MCF 10A (cell line): ENCODE data around the gene CCDC87. TPM values are rescaled to one million over a fixed set of nuclear protein-coding genes. Genes with fewer than 3 reads are reported as not detected.

Experiments used
- BruUV-seq: library from RNA; stranded (reverse); fragments of 400-500 nt; replicated peaks from 2 replicates; lab custom pipeline; 2021; lab: Mats Ljungman, UMichigan
- CTCF ChIA-PET: fragments of 300-600 bp; sonication (Branson Sonifier 250); formaldehyde crosslinking; extraction: SDS; loops from one replicate; lab custom pipeline; 2021; ENCODE audit warnings: antibody characterized with exemption, inconsistent platforms; lab: Yijun Ruan, JAX
- POLR2A ChIA-PET: fragments of 300-600, 350-650 bp; sonication (Branson Sonifier 250); formaldehyde crosslinking; extraction: SDS; loops from one replicate; lab custom pipeline; 2020; ENCODE audit warnings: antibody characterized with exemption, inconsistent platforms; lab: Yijun Ruan, JAX
- DNase-seq: peaks from one replicate; pipeline ENCODE4 v3.0.0-alpha.2; 2018; ENCODE audit not compliant: unreplicated experiment
- H3K27ac Mint-ChIP-seq: one replicate; pipeline ENCODE4 v1.8.0; 2022; ENCODE audit warnings: mild to moderate bottlenecking, low read depth, mixed read lengths; ENCODE audit not compliant: unreplicated experiment
- H3K27me3 Mint-ChIP-seq: one replicate; pipeline ENCODE4 v1.8.0; 2022; ENCODE audit warnings: mixed read lengths; ENCODE audit not compliant: insufficient read depth, unreplicated experiment
- H3K36me3 Mint-ChIP-seq: one replicate; pipeline ENCODE4 v1.8.0; 2022; ENCODE audit warnings: mild to moderate bottlenecking, moderate library complexity, mixed read lengths; ENCODE audit not compliant: insufficient read depth, unreplicated experiment
- H3K4me1 Mint-ChIP-seq: one replicate; pipeline ENCODE4 v1.8.0; 2022; ENCODE audit warnings: mixed read lengths; ENCODE audit not compliant: insufficient read depth, unreplicated experiment
- H3K4me3 Mint-ChIP-seq: one replicate; pipeline ENCODE4 v1.8.0; 2022; ENCODE audit warnings: mild to moderate bottlenecking, moderate library complexity, mixed read lengths; ENCODE audit not compliant: unreplicated experiment
- H3K9me3 Mint-ChIP-seq: one replicate; pipeline ENCODE4 v1.8.0; 2022; ENCODE audit warnings: mixed read lengths; ENCODE audit not compliant: unreplicated experiment
- CTCF ChIP-seq: fragments of 200-600 bp; IDR thresholded peaks from one replicate; pipeline ENCODE4 v1.8.0; 2022; ENCODE audit warnings: antibody characterized with exemption, mild to moderate bottlenecking; ENCODE audit not compliant: unreplicated experiment
- intact Hi-C: fragments of 100-400 bp; cut with micrococcal nuclease; formaldehyde crosslinking; loops from 2 replicates; pipeline ENCODE4 v1.14.1; 2022
- total RNA-seq: library from RNA; stranded (reverse); gene quantifications from 2 replicates; pipeline ENCODE4 v1.2.3, GENCODE V29; 2022

The CCDC87 gene
- total RNA-seq, 1 experiment from 2014 or later, result not detected

GRCh38 chr11:66636411-66636810 is 43.5 kb upstream of the CCDC87 start:
- Mint-ChIP-seq H3K36me3 (peaks cover 58% of the 10 kb centered on the region), H3K27me3 (no peaks in the 10 kb centered on the region), H3K4me1 (peaks cover 24% of the 10 kb centered on the region), H3K9me3 (no peaks in the 10 kb centered on the region), H3K4me3 (no peak overlapping the region), H3K27ac (peak overlapping the region; percentile 98)
- intact Hi-C loops, result no loop called here
- CTCF ChIA-PET, result interaction anchor here (0.6 to 2.0 kb wide), 2 partner anchors 42 to 212 kb away, joined by 3 to 8 read pairs; partner anchors contain the start of gene RBM4B
- no TSS peak for BruUV-seq
- TF ChIP-seq CTCF, result no peak
- POLR2A ChIA-PET, result interaction anchor here (0.6 to 17.6 kb wide), 6 partner anchors 12 to 198 kb away, joined by 3 to 420 read pairs (median 18); partner anchors contain the start of genes ACTN3, MRPL11, RBM14 and RBM4B
- DNase-seq, result no peak

DNA sequence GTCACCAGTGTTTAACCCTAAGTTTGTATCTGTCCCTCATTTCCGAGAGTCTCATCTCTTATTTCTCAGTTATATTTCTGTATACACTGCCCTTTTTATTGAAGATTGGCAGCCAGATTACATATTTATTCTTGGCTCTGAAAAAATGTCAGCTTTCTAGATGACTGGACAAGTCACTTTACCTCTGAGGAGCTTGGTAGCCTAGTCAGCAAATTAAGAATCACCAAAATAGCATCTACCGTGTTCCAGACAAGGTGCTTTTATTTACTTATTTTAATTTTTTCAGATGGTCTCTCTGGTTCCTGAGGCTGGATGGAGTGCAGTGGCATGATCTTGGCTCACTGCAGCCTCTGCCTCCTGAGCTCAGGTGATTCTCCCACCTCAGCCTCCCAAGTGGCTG is 40.1 kb upstream of the CCDC87 start:
- H3K9me3 Mint-ChIP-seq, result no peaks in the 10 kb centered on the region
- no peak overlapping the region for H3K4me3 Mint-ChIP-seq
- peaks cover 62% of the 10 kb centered on the region for H3K36me3 Mint-ChIP-seq
- no peak for TF ChIP-seq CTCF
- no peak for DNase-seq
- BruUV-seq, result no TSS peak
- peaks cover 9% of the 10 kb centered on the region for H3K4me1 Mint-ChIP-seq
- intact Hi-C loops, result no loop called here
- H3K27me3 Mint-ChIP-seq, result no peaks in the 10 kb centered on the region
- H3K27ac Mint-ChIP-seq, result no peak overlapping the region
- ChIA-PET POLR2A (interaction anchor here (0.6 to 17.6 kb wide), 2 partner anchors 13 to 147 kb away, joined by 4 to 420 read pairs; partner anchors contain the start of gene RBM14), CTCF (no interaction called here)

- Mint-ChIP-seq H3K27ac (no peak overlapping the region), H3K9me3 (no peaks in the 10 kb centered on the region), H3K4me1 (peaks cover 5% of the 10 kb centered on the region), H3K36me3 (peaks cover 72% of the 10 kb centered on the region), H3K4me3 (no peak overlapping the region), H3K27me3 (no peaks in the 10 kb centered on the region)
- no peak for TF ChIP-seq CTCF
- POLR2A ChIA-PET, result interaction anchor here (17.6 kb wide), 1 partner anchor 12 kb away, joined by 420 read pairs; the partner anchor contains the start of gene RBM14
- CTCF ChIA-PET, result interaction anchor here (0.5 kb wide), 1 partner anchor 10 kb away, joined by 3 read pairs; no protein-coding TSS in a partner anchor
- no TSS peak for BruUV-seq
- DNase-seq, result no peak
- intact Hi-C loops, result no loop called here
Observed at GRCh38 chr11:66631883-66632282, 39.0 kb upstream of the CCDC87 start.

- H3K4me1 Mint-ChIP-seq, result peaks cover 5% of the 10 kb centered on the region
- BruUV-seq, result no TSS peak
- H3K27me3 Mint-ChIP-seq, result no peaks in the 10 kb centered on the region
- no peak for DNase-seq
- H3K36me3 Mint-ChIP-seq, result peaks cover 92% of the 10 kb centered on the region
- POLR2A ChIA-PET, result interaction anchor here (0.9 to 21.3 kb wide), 3 partner anchors 8 to 27 kb away, joined by 3 to 420 read pairs (median 420); partner anchors contain the start of genes RBM14 and RBM4
- no peak overlapping the region for H3K27ac Mint-ChIP-seq
- CTCF ChIA-PET, result interaction anchor here (1.0 to 1.1 kb wide), 2 partner anchors 10 to 40 kb away, joined by 5 to 8 read pairs; no protein-coding TSS in a partner anchor
- H3K4me3 Mint-ChIP-seq, result no peak overlapping the region
- no peaks in the 10 kb centered on the region for H3K9me3 Mint-ChIP-seq
- intact Hi-C loops, result no loop called here
- TF ChIP-seq CTCF, result no peak
Observed at GRCh38 chr11:66629356-66629755, 36.5 kb upstream of the CCDC87 start.
